K562 (cell line): ENCODE data around the gene KLK14. TPM values are rescaled to one million over a fixed set of nuclear protein-coding genes. Genes with fewer than 3 reads are reported as not detected.

Source experiments
- ARID1B ChIP-seq: fragments of 450-650 bp; IDR thresholded peaks from 2 replicates; pipeline ENCODE4 v1.6.1; 2016; ENCODE audit warnings: antibody characterized with exemption, mild to moderate bottlenecking, inconsistent platforms
- ATF1 ChIP-seq, 2 experiments: fragments of 450-650 bp in 1 of 2; IDR thresholded peaks; 2 replicates each; pipeline ENCODE4 v1.6.1; 2016; ENCODE audit warnings: missing compliant biosample characterization in 1 of 2, missing genetic modification characterization in 1 of 2
- CREM ChIP-seq: IDR thresholded peaks from 2 replicates; pipeline ENCODE4 v1.6.1; 2014; ENCODE audit warnings: antibody characterized with exemption, low read depth
- CTCF ChIP-seq, 3 experiments: IDR thresholded peaks in 2 of 3; conservative IDR thresholded peaks in 1 of 3; 2 replicates each; pipeline ENCODE4 v1.5.1; 2011 to 2012; ENCODE audit warnings: low read length in 3 of 3, mild to moderate bottlenecking in 3 of 3, control low read depth in 2 of 3, improper control_type of control experiment in 1 of 3, inconsistent platforms in 1 of 3, low read depth in 1 of 3, mixed read lengths in 1 of 3, moderate library complexity in 1 of 3; ENCODE audit not compliant: insufficient read depth in 2 of 3
- ESRRA ChIP-seq: fragments of 450-650 bp; IDR thresholded peaks from 2 replicates; pipeline ENCODE4 v1.6.1; 2014; ENCODE audit warnings: low read depth, mild to moderate bottlenecking, moderate library complexity, borderline replicate concordance
- GATA2 ChIP-seq: sonication (generic); formaldehyde crosslinking; IDR thresholded peaks from 2 replicates; pipeline ENCODE4 v1.4.0; 2020; ENCODE audit warnings: mild to moderate bottlenecking, missing genetic modification reagents
- MNT ChIP-seq, 2 experiments: fragments of 450-650 bp; conservative IDR thresholded peaks; 2 replicates each; pipeline ENCODE4 v1.6.1; 2017; ENCODE audit warnings: mild to moderate bottlenecking in 2 of 2, moderate library complexity in 2 of 2
- PRPF4 ChIP-seq: fragments of 200-400 bp; formaldehyde crosslinking; IDR thresholded peaks from one replicate; pipeline ENCODE4 v1.6.1; 2017; ENCODE audit warnings: low read length, low read depth, mild to moderate bottlenecking; ENCODE audit not compliant: insufficient read depth, poor library complexity, severe bottlenecking
- RAD21 ChIP-seq, 2 experiments: fragments of 250-450 bp in 1 of 2; fragments of 450-650 bp in 1 of 2; sonication (Bioruptor Pico) in 1 of 2; formaldehyde crosslinking in 1 of 2; IDR thresholded peaks in 1 of 2; conservative IDR thresholded peaks in 1 of 2; 2 replicates each; pipeline versions ENCODE4 v1.4.0 to v1.8.0; 2020 to 2022; ENCODE audit warnings: mild to moderate bottlenecking in 2 of 2, moderate library complexity in 1 of 2
- SMARCB1 ChIP-seq: IDR thresholded peaks from 2 replicates; pipeline ENCODE4 v1.6.1; 2011; ENCODE audit warnings: improper control_type of control experiment, low read depth; ENCODE audit not compliant: insufficient read length
- SRF ChIP-seq, 2 experiments: fragments of 250-450, 450-650 bp in 1 of 2; sonication (Bioruptor Pico) in 1 of 2; sonication (generic) in 1 of 2; formaldehyde crosslinking; IDR thresholded peaks; 2 replicates each; pipeline versions ENCODE4 v1.5.0 to v1.5.1; 2020 to 2022; ENCODE audit warnings: mild to moderate bottlenecking in 1 of 2, missing genetic modification reagents in 1 of 2
- SRSF9 ChIP-seq: fragments of 200-400 bp; formaldehyde crosslinking; IDR thresholded peaks from 2 replicates; pipeline ENCODE4 v1.6.1; 2017; ENCODE audit warnings: low read depth, low read length, borderline replicate concordance
- STAT6 ChIP-seq: sonication (generic); formaldehyde crosslinking; IDR thresholded peaks from 2 replicates; pipeline ENCODE4 v1.8.1; 2023; ENCODE audit warnings: mild to moderate bottlenecking, missing genetic modification reagents
- TFAP4 ChIP-seq: sonication (generic); formaldehyde crosslinking; IDR thresholded peaks from 2 replicates; pipeline ENCODE4 v1.8.0; 2022; ENCODE audit warnings: missing genetic modification reagents, mild to moderate bottlenecking, moderate library complexity, borderline replicate concordance
- ZNF583 ChIP-seq: fragments of 250-450 bp; sonication (Bioruptor Pico); IDR thresholded peaks from 2 replicates; pipeline ENCODE4 v1.4.0; 2020
- ZNF699 ChIP-seq: fragments of 250-450 bp; sonication (Bioruptor Pico); IDR thresholded peaks from 2 replicates; pipeline ENCODE4 v1.8.0; 2021; ENCODE audit warnings: mild to moderate bottlenecking, moderate library complexity; ENCODE audit not compliant: insufficient replicate concordance
- ZZZ3 ChIP-seq: fragments of 450-650 bp; IDR thresholded peaks from 2 replicates; pipeline ENCODE4 v1.6.1; 2016; ENCODE audit warnings: antibody characterized with exemption, mild to moderate bottlenecking, moderate library complexity
- polyA plus RNA-seq, 8 experiments: library from polyadenylated mRNA; depleted of rRNA in 4 of 8; stranded (reverse) in 5 of 8; unstranded in 3 of 8; fragments of >200 nt; fragmentation: Nextera tagmentation in 2 of 8; fragmentation: Illumina TruSeq in 1 of 8; extraction: Ambion mirVana in 2 of 8; extraction: Trizol in 1 of 8; gene quantifications; 2 replicates each; pipeline versions ENCODE4 v1.2.1 to v1.2.3, GENCODE V29; 2011 to 2014; ENCODE audit warnings: inconsistent platforms in 1 of 8, missing spikeins in 1 of 8
- total RNA-seq, 7 experiments: library from RNA; depleted of rRNA in 6 of 7; stranded (reverse); fragments of >200 nt in 6 of 7; fragmentation: Illumina TruSeq in 2 of 7; extraction: Trizol in 2 of 7; gene quantifications; 2 replicates each; pipeline versions ENCODE4 v1.2.1 to v1.2.3, GENCODE V29; 2011 to 2021; ENCODE audit warnings: low replicate concordance in 1 of 7

KLK14 gene
- total and polyA plus RNA-seq, 9 of the 15 experiments (the other 6 are each of a cell fraction or from before 2014, with no cell fraction given), result not detected

- TF ChIP-seq CTCF (IDR thresholded peaks at IDR 0.05 in 2 of 3, conservative IDR thresholded peaks at IDR 0.05 in 1 of 3; ENCODE audit: insufficient read depth in 2 of 3, low read depth in 1 of 3, low read length in 3 of 3), result peak; percentile 14 to 46 (median 36); a peak in 3 of 6 replicates
- no peak for TF ChIP-seq ZNF583 (CRISPR knock-in tag)
- TF ChIP-seq TFAP4 (CRISPR knock-in tag), result no peak
- TF ChIP-seq ZNF699 (CRISPR knock-in tag), result no peak
- TF ChIP-seq GATA2 (CRISPR knock-in tag), result no peak
- no peak for TF ChIP-seq MNT (conservative IDR thresholded peaks at IDR 0.05)
- TF ChIP-seq STAT6 (CRISPR knock-in tag), result no peak
- TF ChIP-seq CREM, result peak; percentile 60
- TF ChIP-seq SRF (CRISPR knock-in tag; IDR thresholded peaks at IDR 0.05), result peak; percentile 73 to 93; a peak in 3 of 4 replicates
- TF ChIP-seq ESRRA, result peak; percentile 57; the same call in 1 of the 2 replicates
- 0 out of 2 replicates have a peak, but pooled peaks have one; percentile 20 for TF ChIP-seq ARID1B
- TF ChIP-seq SRSF9, result no peak
- no peak for TF ChIP-seq RAD21 (CRISPR knock-in tag; conservative IDR thresholded peaks at IDR 0.05 in 1 of 2, IDR thresholded peaks at IDR 0.05 in 1 of 2)
- no peak for TF ChIP-seq SMARCB1
- no peak for TF ChIP-seq PRPF4
- TF ChIP-seq ZZZ3, result no peak
- no peak for TF ChIP-seq ATF1 (CRISPR knock-in tag; IDR thresholded peaks at IDR 0.05)
- peak; percentile 59; the same call in 1 of the 2 replicates for TF ChIP-seq ATF1 (tag; IDR thresholded peaks at IDR 0.05)
These were observed 46.2 kb downstream of the KLK14 start (continued) for GRCh38 chr19:51036519-51036918.
